ENCODE data around the gene MRLN.

MRLN gene

DNA sequence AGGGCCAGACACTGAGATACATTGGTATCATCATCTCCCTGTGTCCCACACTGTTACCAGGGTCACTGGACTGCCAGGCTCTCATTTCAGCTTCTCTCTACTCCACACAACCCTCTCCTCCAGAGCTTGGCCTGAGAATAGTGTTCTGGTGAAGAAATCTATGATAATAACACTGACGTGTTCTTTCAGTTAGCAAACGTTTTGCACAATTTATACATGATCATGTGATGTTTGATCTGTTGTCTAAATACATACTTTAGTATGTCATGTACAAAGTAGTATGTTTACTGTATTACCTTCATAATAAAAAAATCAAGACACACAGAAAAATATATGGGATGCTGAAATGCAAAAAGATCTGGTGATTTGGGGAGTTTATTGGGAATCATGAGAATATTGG is 48.6 kb downstream of the MRLN start:
- TF ChIP-seq TCF12 (IDR thresholded peaks at IDR 0.05; ENCODE audit: low read depth): no peak

DNA sequence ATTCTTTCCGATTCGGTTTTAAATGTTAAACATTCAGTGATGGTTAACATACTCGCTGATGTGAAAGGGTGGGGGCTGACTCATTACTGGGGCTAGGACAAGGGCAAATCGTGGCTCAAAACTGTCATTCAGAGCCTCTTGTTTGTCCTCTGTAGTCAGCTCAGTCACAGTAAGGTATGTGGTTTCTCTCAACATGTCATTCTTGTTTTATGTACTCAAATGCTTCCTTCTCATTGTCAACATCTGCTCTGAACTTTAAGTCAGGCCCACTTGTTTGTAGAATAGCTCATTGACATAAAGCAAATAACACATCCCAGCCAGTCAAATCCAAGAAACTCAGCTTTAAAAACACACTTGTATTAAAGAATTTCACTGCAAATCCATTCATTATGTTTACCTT is 50.9 kb downstream of the MRLN start:
- TF ChIP-seq, protein P1, sequence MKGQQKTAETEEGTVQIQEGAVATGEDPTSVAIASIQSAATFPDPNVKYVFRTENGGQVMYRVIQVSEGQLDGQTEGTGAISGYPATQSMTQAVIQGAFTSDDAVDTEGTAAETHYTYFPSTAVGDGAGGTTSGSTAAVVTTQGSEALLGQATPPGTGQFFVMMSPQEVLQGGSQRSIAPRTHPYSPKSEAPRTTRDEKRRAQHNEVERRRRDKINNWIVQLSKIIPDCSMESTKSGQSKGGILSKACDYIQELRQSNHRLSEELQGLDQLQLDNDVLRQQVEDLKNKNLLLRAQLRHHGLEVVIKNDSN (IDR thresholded peaks at IDR 0.05): no peak
- TF ChIP-seq FOXM1 (IDR thresholded peaks at IDR 0.05; ENCODE audit: borderline replicate concordance, low read depth) (no peak), TAF1 (IDR thresholded peaks at IDR 0.05; ENCODE audit: low read depth) (no peak), TCF12 (IDR thresholded peaks at IDR 0.05; ENCODE audit: low read depth) (no peak), EGR1 (IDR thresholded peaks at IDR 0.05) (no peak), YY1 (IDR thresholded peaks at IDR 0.05; ENCODE audit: low read depth) (no peak), RAD21 (IDR thresholded peaks at IDR 0.05; ENCODE audit: low read depth) (no peak), NFIC (IDR thresholded peaks at IDR 0.05) (no peak), TEAD4 (IDR thresholded peaks at IDR 0.05) (no peak), CREB1 (IDR thresholded peaks at IDR 0.05; ENCODE audit: low read depth) (no peak), CEBPB (IDR thresholded peaks at IDR 0.05) (no peak), EP300 (IDR thresholded peaks at IDR 0.05; ENCODE audit: borderline replicate concordance) (no peak), ZBTB7A (IDR thresholded peaks at IDR 0.05; ENCODE audit: low read depth) (no peak)
- TF ChIP-seq, protein P2, sequence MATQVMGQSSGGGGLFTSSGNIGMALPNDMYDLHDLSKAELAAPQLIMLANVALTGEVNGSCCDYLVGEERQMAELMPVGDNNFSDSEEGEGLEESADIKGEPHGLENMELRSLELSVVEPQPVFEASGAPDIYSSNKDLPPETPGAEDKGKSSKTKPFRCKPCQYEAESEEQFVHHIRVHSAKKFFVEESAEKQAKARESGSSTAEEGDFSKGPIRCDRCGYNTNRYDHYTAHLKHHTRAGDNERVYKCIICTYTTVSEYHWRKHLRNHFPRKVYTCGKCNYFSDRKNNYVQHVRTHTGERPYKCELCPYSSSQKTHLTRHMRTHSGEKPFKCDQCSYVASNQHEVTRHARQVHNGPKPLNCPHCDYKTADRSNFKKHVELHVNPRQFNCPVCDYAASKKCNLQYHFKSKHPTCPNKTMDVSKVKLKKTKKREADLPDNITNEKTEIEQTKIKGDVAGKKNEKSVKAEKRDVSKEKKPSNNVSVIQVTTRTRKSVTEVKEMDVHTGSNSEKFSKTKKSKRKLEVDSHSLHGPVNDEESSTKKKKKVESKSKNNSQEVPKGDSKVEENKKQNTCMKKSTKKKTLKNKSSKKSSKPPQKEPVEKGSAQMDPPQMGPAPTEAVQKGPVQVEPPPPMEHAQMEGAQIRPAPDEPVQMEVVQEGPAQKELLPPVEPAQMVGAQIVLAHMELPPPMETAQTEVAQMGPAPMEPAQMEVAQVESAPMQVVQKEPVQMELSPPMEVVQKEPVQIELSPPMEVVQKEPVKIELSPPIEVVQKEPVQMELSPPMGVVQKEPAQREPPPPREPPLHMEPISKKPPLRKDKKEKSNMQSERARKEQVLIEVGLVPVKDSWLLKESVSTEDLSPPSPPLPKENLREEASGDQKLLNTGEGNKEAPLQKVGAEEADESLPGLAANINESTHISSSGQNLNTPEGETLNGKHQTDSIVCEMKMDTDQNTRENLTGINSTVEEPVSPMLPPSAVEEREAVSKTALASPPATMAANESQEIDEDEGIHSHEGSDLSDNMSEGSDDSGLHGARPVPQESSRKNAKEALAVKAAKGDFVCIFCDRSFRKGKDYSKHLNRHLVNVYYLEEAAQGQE (IDR thresholded peaks at IDR 0.05; ENCODE audit: low read depth): no peak
- TF ChIP-seq, protein P3, sequence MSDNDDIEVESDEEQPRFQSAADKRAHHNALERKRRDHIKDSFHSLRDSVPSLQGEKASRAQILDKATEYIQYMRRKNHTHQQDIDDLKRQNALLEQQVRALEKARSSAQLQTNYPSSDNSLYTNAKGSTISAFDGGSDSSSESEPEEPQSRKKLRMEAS (IDR thresholded peaks at IDR 0.05): no peak

DNA sequence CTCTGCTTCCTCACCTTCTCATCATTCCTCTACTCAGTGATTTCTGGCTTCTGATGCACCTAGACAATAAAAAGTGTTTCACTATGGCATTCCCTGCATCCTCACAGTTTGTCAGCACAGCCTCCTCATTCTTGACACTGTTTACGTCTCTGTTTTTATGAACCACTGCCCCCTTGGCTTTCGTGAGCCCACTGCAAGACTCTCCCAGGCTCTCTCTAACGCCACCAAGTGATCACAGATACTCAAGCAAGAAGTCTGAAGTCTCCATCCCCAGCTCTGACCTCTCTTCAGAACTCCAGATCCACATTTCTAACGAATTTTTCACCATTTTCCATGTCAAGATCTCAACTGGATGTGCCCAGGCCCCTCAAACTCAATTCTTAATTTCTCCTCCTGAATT is 52.5 kb downstream of the MRLN start:
- TF ChIP-seq EP300 (IDR thresholded peaks at IDR 0.05; ENCODE audit: borderline replicate concordance) (no peak), ZBTB7A (IDR thresholded peaks at IDR 0.05; ENCODE audit: low read depth) (no peak), NFIC (IDR thresholded peaks at IDR 0.05) (no peak), RAD21 (IDR thresholded peaks at IDR 0.05; ENCODE audit: low read depth) (no peak), TAF1 (IDR thresholded peaks at IDR 0.05; ENCODE audit: low read depth) (no peak), EGR1 (IDR thresholded peaks at IDR 0.05) (no peak), FOXM1 (IDR thresholded peaks at IDR 0.05; ENCODE audit: borderline replicate concordance, low read depth) (no peak), YY1 (IDR thresholded peaks at IDR 0.05; ENCODE audit: low read depth) (no peak), TCF12 (IDR thresholded peaks at IDR 0.05; ENCODE audit: low read depth) (no peak), CREB1 (IDR thresholded peaks at IDR 0.05; ENCODE audit: low read depth) (no peak), CEBPB (IDR thresholded peaks at IDR 0.05) (no peak), TEAD4 (IDR thresholded peaks at IDR 0.05) (no peak)
- TF ChIP-seq, protein P1 (IDR thresholded peaks at IDR 0.05): no peak
- TF ChIP-seq, protein P3 (IDR thresholded peaks at IDR 0.05): no peak
- TF ChIP-seq, protein P2 (IDR thresholded peaks at IDR 0.05; ENCODE audit: low read depth): no peak

DNA sequence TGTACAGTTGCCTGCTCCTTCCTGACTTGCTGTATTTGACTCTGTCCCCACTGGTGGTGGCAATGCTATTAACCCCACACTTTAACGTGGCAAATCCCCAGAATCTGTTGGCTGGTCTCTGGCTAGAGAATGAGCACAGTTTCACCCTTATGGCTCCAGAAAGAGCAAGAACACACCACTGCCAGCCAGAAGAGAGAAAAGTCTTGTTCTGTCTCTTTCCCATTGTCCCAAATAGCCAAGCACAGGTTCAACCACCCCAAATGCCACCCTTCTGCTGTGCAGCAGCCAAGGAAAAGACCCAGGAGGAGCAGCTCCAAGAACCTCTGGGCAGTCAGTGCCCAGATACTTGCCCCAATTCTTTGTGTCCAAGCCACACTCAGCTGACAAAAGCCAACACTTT is 54.9 kb downstream of the MRLN start:
- TF ChIP-seq TAF1 (IDR thresholded peaks at IDR 0.05; ENCODE audit: low read depth) (no peak), RAD21 (IDR thresholded peaks at IDR 0.05; ENCODE audit: low read depth) (no peak), NFIC (IDR thresholded peaks at IDR 0.05) (no peak), ZBTB7A (IDR thresholded peaks at IDR 0.05; ENCODE audit: low read depth) (no peak)
- TF ChIP-seq, protein P1 (IDR thresholded peaks at IDR 0.05): no peak

DNA sequence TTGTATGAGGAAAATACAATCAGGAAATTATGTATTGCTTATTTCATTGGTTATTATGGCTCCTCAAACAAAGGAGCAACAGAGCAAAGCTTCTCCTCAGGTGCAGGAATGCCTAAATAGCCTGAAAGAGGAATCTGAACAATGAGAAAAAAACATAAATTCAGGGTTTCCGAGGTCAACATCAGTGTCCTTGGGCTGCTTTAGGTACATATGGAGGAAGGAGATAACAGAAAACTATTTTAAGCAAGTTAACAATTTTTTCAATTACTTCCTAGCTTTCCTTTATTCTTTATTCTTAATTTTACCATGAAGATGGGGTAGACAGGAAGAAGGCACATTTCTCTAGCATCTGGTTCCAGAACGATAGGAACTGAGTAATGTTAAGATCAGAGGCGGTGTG is 57.6 kb downstream of the MRLN start:
- TF ChIP-seq, protein P2 (IDR thresholded peaks at IDR 0.05; ENCODE audit: low read depth): no peak
- TF ChIP-seq EP300 (IDR thresholded peaks at IDR 0.05; ENCODE audit: borderline replicate concordance) (no peak), CEBPB (IDR thresholded peaks at IDR 0.05) (no peak), TCF12 (IDR thresholded peaks at IDR 0.05; ENCODE audit: low read depth) (no peak), NFIC (IDR thresholded peaks at IDR 0.05) (no peak), EGR1 (IDR thresholded peaks at IDR 0.05) (no peak), YY1 (IDR thresholded peaks at IDR 0.05; ENCODE audit: low read depth) (no peak)
- TF ChIP-seq, protein P1 (IDR thresholded peaks at IDR 0.05): no peak
